Testis (tissue), 2 donors: ENCODE results near the gene DONSON.
A peak's percentile ranks its signal among the peaks of the same experiment; 100 is the strongest.

ENCODE experiments used
- CTCF ChIP-seq, 3 experiments: fragments of 450-650 bp in 2 of 3; fragments of 200-600 bp in 1 of 3; sonication (generic) in 1 of 3; IDR thresholded peaks; one replicate each; pipeline ENCODE4 v1.5.1; 2016 to 2019; ENCODE audit warnings: antibody characterized with exemption in 3 of 3, mild to moderate bottlenecking in 2 of 3, moderate library complexity in 1 of 3
- POLR2A ChIP-seq: fragments of 450-650 bp; IDR thresholded peaks from one replicate; pipeline ENCODE4 v1.6.1; 2017; ENCODE audit warnings: antibody characterized with exemption, mild to moderate bottlenecking, moderate library complexity

GRCh38 chr21:33542640-33543504 is 45.6 kb downstream of the DONSON start, which contains the start of gene SON:
- no peak for TF ChIP-seq CTCF (IDR thresholded peaks at IDR 0.05)
- peak; percentile 76 for TF ChIP-seq POLR2A
